Measurements from ENCODE around the gene ECEL1. TPM values are rescaled to one million over a fixed set of nuclear protein-coding genes. Genes with fewer than 3 reads are reported as not detected.
"Not testable (repeated sequence)": the region's sequence is repeated elsewhere in the genome, so short reads cannot be mapped to it uniquely, and the experiment has no call there.

The ECEL1 gene
- total RNA-seq, 1 donor from 2014 or later, result 0.14 TPM

GRCh38 chr2:232445149-232445885 is 42.3 kb downstream of the ECEL1 start:
- not testable (repeated sequence) for H3K9me3 Mint-ChIP-seq (ENCODE audit: unreplicated experiment); H4K20me1 ChIP-seq (ENCODE audit: insufficient read depth, low read length); H3K4me3 Mint-ChIP-seq (ENCODE audit: unreplicated experiment); H3K36me3 Mint-ChIP-seq (ENCODE audit: low read depth, unreplicated experiment); DNase-seq (ENCODE audit: low read depth); H3K4me3 ChIP-seq (ENCODE audit: insufficient read depth, low read depth, low read length); H3K4me2 ChIP-seq (ENCODE audit: low read length); H3K27ac Mint-ChIP-seq (ENCODE audit: unreplicated experiment); FAIRE-seq; H3K27ac ChIP-seq (ENCODE audit: low read depth, low read length); H3K4me1 ChIP-seq (ENCODE audit: insufficient read depth, low read length); H3K9me3 ChIP-seq (ENCODE audit: insufficient read depth, low read depth, low read length); H2AFZ ChIP-seq (ENCODE audit: low read depth, low read length); H3K79me2 ChIP-seq (ENCODE audit: insufficient read depth, low read length); H3K27me3 ChIP-seq (ENCODE audit: insufficient read depth, low read length); H3K4me1 Mint-ChIP-seq (ENCODE audit: low read depth, unreplicated experiment); H3K36me3 ChIP-seq (ENCODE audit: insufficient read depth, low read length); H3K9ac ChIP-seq (ENCODE audit: low read length)
- peaks cover 27% of the 10 kb centered on the region for H3K27me3 Mint-ChIP-seq (ENCODE audit: low read depth, unreplicated experiment)

- H3K9me3 ChIP-seq (ENCODE audit: insufficient read depth, low read depth, low read length), result no peaks in the 10 kb centered on the region
- DNase-seq (ENCODE audit: low read depth) (peak; percentile 19), FAIRE-seq (no peak)
- Mint-ChIP-seq H3K27ac (ENCODE audit: unreplicated experiment) (no peak overlapping the region), H3K27me3 (ENCODE audit: low read depth, unreplicated experiment) (peaks cover 24% of the 10 kb centered on the region), H3K36me3 (ENCODE audit: low read depth, unreplicated experiment) (no peaks in the 10 kb centered on the region), H3K9me3 (ENCODE audit: unreplicated experiment) (no peaks in the 10 kb centered on the region), H3K4me3 (ENCODE audit: unreplicated experiment) (no peak overlapping the region), H3K4me1 (ENCODE audit: low read depth, unreplicated experiment) (peaks cover 4% of the 10 kb centered on the region)
- peak overlapping the region; percentile 52 for H2AFZ ChIP-seq (ENCODE audit: low read depth, low read length)
- no peaks in the 10 kb centered on the region for H3K36me3 ChIP-seq (ENCODE audit: insufficient read depth, low read length)
- no peak for TF ChIP-seq EZH2 (IDR thresholded peaks at IDR 0.05; ENCODE audit: insufficient read depth, low read length)
- peak; percentile 56 for TF ChIP-seq CTCF (IDR thresholded peaks at IDR 0.05; ENCODE audit: insufficient read depth, low read depth, low read length)
- H3K4me2 ChIP-seq (ENCODE audit: low read length), result no peak overlapping the region
- no peak overlapping the region for H3K27ac ChIP-seq (ENCODE audit: low read depth, low read length)
- H3K4me1 ChIP-seq (ENCODE audit: insufficient read depth, low read length), result no peaks in the 10 kb centered on the region
- H3K79me2 ChIP-seq (ENCODE audit: insufficient read depth, low read length), result no peaks in the 10 kb centered on the region
- no peaks in the 10 kb centered on the region for H4K20me1 ChIP-seq (ENCODE audit: insufficient read depth, low read length)
- H3K27me3 ChIP-seq (ENCODE audit: insufficient read depth, low read length), result peaks cover 5% of the 10 kb centered on the region
- no peak overlapping the region for H3K4me3 ChIP-seq (ENCODE audit: insufficient read depth, low read depth, low read length)
- H3K9ac ChIP-seq (ENCODE audit: low read length), result no peak overlapping the region
These were observed 43.1 kb downstream of the ECEL1 start for GRCh38 chr2:232444409-232445148.

- H3K4me1 ChIP-seq (ENCODE audit: insufficient read depth, low read length); DNase-seq (ENCODE audit: low read depth); H3K9ac ChIP-seq (ENCODE audit: low read length); H3K4me1 Mint-ChIP-seq (ENCODE audit: low read depth, unreplicated experiment); H3K4me2 ChIP-seq (ENCODE audit: low read length); H3K36me3 ChIP-seq (ENCODE audit: insufficient read depth, low read length); H3K4me3 ChIP-seq (ENCODE audit: insufficient read depth, low read depth, low read length); H3K9me3 ChIP-seq (ENCODE audit: insufficient read depth, low read depth, low read length); H3K27ac ChIP-seq (ENCODE audit: low read depth, low read length); H3K27me3 ChIP-seq (ENCODE audit: insufficient read depth, low read length); H4K20me1 ChIP-seq (ENCODE audit: insufficient read depth, low read length); H3K79me2 ChIP-seq (ENCODE audit: insufficient read depth, low read length); FAIRE-seq; H3K9me3 Mint-ChIP-seq (ENCODE audit: unreplicated experiment); H3K36me3 Mint-ChIP-seq (ENCODE audit: low read depth, unreplicated experiment); H3K27ac Mint-ChIP-seq (ENCODE audit: unreplicated experiment); H3K4me3 Mint-ChIP-seq (ENCODE audit: unreplicated experiment): not testable (repeated sequence)
- peaks cover 24% of the 10 kb centered on the region for H3K27me3 Mint-ChIP-seq (ENCODE audit: low read depth, unreplicated experiment)
- H2AFZ ChIP-seq (ENCODE audit: low read depth, low read length), result peak overlapping the region; percentile 52
These were observed 43.8 kb downstream of the ECEL1 start for GRCh38 chr2:232443669-232444408.

- not testable (repeated sequence) for FAIRE-seq; H3K36me3 ChIP-seq (ENCODE audit: insufficient read depth, low read length); H3K4me1 Mint-ChIP-seq (ENCODE audit: low read depth, unreplicated experiment); H4K20me1 ChIP-seq (ENCODE audit: insufficient read depth, low read length); H3K9me3 ChIP-seq (ENCODE audit: insufficient read depth, low read depth, low read length); H3K4me1 ChIP-seq (ENCODE audit: insufficient read depth, low read length); H3K9me3 Mint-ChIP-seq (ENCODE audit: unreplicated experiment); H3K4me3 Mint-ChIP-seq (ENCODE audit: unreplicated experiment); H3K4me2 ChIP-seq (ENCODE audit: low read length); H3K79me2 ChIP-seq (ENCODE audit: insufficient read depth, low read length); H3K27ac Mint-ChIP-seq (ENCODE audit: unreplicated experiment); H3K27ac ChIP-seq (ENCODE audit: low read depth, low read length); H2AFZ ChIP-seq (ENCODE audit: low read depth, low read length); H3K4me3 ChIP-seq (ENCODE audit: insufficient read depth, low read depth, low read length); H3K27me3 ChIP-seq (ENCODE audit: insufficient read depth, low read length); H3K9ac ChIP-seq (ENCODE audit: low read length); DNase-seq (ENCODE audit: low read depth); H3K36me3 Mint-ChIP-seq (ENCODE audit: low read depth, unreplicated experiment)
- peaks cover 28% of the 10 kb centered on the region for H3K27me3 Mint-ChIP-seq (ENCODE audit: low read depth, unreplicated experiment)
These were observed 44.6 kb downstream of the ECEL1 start for GRCh38 chr2:232443047-232443446.

- FAIRE-seq; H3K4me3 Mint-ChIP-seq (ENCODE audit: unreplicated experiment): not testable (repeated sequence)
- H3K27me3 Mint-ChIP-seq (ENCODE audit: low read depth, unreplicated experiment), result peaks cover 32% of the 10 kb centered on the region
These were observed 45.2 kb downstream of the ECEL1 start for GRCh38 chr2:232442431-232442830.

More at GRCh38 chr2:232442431-232442830, 45.2 kb downstream of the ECEL1 start:
- not testable (repeated sequence) for H3K9me3 Mint-ChIP-seq (ENCODE audit: unreplicated experiment); H3K36me3 ChIP-seq (ENCODE audit: insufficient read depth, low read length); DNase-seq (ENCODE audit: low read depth); H3K4me1 Mint-ChIP-seq (ENCODE audit: low read depth, unreplicated experiment); H2AFZ ChIP-seq (ENCODE audit: low read depth, low read length); H3K27ac Mint-ChIP-seq (ENCODE audit: unreplicated experiment); H3K4me1 ChIP-seq (ENCODE audit: insufficient read depth, low read length); H3K4me2 ChIP-seq (ENCODE audit: low read length); H4K20me1 ChIP-seq (ENCODE audit: insufficient read depth, low read length); H3K27ac ChIP-seq (ENCODE audit: low read depth, low read length); H3K4me3 ChIP-seq (ENCODE audit: insufficient read depth, low read depth, low read length); H3K9ac ChIP-seq (ENCODE audit: low read length); H3K36me3 Mint-ChIP-seq (ENCODE audit: low read depth, unreplicated experiment); H3K9me3 ChIP-seq (ENCODE audit: insufficient read depth, low read depth, low read length); H3K27me3 ChIP-seq (ENCODE audit: insufficient read depth, low read length); H3K79me2 ChIP-seq (ENCODE audit: insufficient read depth, low read length)
